CD1c-positive myeloid dendritic cell (primary cell): ENCODE measurements around the gene ANKRD6.

Source experiments
- DNase-seq: peaks from one replicate; pipeline ENCODE4 v3.0.0-alpha.2; 2016; ENCODE audit errors: extremely low spot score

Gene ANKRD6

DNA sequence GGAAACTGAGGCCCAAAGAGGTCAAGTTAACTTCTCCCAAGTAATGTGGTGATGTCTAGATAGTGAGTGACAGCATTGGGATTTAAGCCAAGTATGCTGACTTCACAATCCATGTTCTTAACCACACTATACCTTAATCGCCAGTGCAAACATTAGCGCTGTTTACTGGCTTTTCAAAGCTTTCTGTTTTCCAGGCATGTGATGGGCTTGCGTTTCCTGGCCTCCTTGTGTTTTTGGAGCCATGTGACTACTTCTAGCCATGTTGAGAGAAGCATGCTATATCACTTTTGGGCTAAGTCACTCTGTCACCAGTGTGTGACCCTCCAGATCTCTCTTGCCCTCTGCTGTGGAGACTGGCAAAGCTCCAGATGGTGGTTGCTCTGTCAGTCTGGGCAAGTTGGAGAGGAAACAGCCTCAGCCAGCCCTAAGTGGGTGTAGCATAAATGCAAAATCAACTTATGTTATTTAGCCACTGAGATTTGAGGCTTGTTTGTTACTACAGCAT, 76.9 kb downstream of the ANKRD6 start:
- no peak for DNase-seq

DNA sequence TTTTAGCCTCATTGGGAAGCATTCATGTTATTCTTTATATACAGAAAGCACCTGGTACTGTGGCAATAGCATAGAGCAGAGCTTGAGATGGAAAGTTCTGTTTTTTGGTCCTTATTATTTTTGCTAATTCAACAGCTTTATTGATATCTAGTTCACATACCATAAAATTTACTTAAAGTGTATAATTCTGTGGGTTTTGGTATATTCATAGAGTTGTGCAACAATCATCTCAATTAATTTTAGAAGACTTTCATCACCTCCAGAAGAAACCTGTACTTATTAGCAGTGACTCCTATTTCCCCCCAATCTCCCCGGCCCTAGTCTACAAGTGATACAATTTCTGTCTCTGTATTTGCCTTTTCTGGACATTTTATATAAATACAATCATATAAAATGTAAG, 77.4 kb downstream of the ANKRD6 start:
- no peak for DNase-seq

DNA sequence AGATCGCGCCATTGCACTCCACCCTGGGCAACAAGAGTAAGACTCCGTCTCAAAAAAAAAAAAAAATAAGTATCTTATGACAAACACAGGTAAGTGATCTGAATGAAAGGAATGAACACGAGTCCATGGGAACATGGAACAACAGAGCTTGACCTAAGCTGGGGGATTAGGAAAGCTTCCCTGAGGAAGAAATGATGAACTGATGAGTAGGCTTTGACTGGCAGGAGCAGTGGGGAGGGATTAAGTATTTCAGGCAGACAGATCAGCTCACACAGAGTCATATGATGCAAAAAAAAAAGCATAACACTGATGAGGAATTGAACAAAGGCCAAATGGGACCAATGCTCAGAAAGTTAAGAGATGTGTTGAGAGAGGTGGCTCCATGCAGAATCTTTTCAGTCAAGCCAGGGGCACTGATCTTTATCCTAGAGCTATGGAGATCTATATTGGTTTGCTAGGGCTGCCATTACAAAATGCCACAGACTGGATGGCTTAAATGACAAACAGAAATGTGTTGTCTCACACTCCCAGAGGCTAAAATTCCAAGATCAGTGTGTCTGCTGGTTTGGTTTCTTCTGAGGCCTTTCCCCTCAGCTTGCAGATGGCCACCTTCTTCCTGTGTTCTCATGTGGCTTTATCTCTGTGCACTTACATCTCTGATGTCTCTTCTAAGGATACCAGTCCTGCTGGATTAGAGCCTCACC, 85.6 kb downstream of the ANKRD6 start:
- no peak for DNase-seq

DNA sequence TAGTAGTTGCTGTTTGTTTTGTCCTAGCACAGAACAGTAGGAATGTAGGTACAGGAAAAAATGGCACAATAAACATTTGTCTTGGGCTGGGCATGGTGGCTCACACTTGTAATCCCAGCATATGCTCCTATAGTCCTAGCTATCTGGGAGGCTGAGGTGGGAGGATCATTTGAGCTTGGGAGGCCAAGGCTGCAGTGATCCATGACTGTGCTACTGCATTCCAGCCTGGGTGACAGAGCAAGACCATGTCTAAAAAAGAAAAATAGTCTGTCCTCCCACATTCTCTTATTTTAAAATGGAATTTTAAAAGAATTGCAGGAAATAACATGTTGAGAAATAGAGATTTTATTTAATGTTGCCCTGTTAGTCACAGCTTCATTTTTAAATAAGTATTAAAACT, 87.8 kb downstream of the ANKRD6 start:
- DNase-seq, result no peak

DNA sequence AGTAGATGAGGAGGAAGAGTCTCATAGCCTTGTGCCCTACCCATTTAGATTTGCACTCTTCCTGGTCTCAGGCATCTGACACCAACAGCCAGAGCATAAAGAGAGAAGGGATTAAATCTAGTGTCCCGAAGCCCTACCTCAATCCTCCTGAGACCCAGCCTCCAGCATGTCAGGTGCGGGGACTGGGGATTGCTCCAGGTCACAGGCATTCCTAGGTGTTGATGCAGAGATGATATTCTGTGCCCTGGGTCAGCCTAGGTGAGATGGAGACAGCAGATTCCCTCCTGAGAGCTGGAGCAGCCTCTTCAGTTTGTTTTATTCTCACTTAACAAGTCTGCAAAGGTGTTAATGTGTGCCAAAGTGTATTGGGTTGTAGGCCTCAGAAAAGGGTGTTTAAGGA, 89.8 kb downstream of the ANKRD6 start:
- DNase-seq, result no peak

DNA sequence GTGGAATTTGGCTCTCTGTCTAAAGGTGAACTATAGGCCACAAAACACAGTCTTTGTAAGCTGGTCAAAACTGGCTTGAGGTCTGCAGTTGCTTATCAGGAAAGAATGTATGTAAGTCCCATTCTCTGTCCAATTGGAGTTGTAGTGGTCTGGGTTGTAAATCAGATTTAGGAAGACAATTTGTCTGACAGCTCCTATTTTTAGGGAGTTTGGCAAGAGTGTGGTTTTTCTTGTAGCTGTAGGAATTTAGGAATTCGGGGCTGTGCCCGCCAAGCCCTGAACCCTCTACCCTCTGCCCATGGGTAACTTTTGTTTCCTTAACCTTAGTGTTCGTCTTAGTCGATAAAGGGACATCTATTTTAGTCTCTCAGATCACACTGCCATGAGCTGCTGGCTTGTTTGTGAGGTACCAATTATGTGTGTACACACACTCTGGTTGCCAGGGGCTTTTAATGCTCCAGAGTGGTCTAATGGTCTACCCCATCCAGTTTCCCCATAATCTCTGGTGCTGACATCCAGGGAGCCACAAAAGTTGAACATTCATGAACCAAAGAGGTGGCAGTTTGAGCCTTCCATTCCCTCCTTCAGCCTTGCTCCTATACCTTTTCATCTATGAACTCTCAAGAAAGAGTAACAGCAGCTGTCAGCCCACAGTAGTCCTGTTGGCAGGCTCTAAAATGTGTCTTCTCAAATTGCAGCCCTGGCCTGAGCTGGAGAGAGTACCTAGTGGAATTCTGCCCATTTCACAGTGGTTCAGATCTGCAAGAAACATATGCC, 93.0 kb downstream of the ANKRD6 start:
- DNase-seq, result no peak

DNA sequence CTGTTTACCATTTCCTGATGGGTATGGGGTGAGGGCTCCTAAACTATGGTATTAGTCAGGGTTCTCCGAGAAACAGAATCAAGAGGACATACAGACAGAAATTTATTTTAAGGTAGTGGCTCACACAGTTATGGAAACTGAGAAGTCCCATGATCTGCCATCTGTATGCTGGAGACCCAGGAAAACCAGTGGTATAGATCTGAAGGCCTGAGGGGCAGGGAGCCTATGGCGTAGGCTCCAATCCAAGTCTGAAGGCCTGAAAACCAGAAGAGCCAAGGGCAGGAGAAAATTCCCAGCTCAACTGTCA, 93.6 kb downstream of the ANKRD6 start:
- DNase-seq, result no peak

DNA sequence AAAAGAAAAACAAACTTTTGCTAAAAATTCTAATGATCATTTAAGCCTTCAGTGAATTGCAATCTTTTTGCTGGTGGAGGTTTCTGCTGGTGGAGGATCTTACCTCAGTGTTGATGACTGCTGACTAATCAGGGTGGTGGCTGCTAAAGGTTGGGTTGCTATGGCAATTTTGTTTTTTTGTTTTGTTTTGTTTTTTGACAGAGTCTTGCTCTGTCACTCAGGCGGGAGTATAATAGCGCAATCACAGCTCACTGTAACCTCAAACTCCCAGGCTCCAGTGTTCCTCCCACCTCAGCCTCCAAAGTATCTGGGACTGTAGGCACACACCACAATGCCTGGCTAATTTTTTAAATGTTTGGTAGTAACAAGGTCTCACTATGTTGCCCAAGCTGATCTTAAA, 94.7 kb downstream of the ANKRD6 start:
- DNase-seq, result peak; percentile 6

DNA sequence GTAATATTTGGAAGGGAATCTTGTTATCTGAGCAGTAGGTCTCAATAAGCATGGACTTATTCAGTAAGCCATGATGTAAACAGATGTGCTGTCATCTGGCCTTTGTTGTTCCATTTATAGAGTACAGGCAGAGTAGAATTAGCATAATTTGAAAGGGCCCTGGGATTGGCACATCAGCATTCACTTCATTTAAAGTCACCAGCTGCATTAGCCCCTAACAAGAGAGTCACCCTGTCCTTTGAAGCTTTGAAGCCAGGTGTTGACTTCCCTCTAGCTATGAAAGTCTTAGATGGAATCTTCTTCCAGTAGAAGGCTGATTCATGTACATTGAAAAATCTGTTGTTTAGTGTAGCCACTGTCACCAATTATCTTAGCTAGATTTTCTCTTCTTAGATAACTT, 95.9 kb downstream of the ANKRD6 start:
- DNase-seq, result no peak

DNA sequence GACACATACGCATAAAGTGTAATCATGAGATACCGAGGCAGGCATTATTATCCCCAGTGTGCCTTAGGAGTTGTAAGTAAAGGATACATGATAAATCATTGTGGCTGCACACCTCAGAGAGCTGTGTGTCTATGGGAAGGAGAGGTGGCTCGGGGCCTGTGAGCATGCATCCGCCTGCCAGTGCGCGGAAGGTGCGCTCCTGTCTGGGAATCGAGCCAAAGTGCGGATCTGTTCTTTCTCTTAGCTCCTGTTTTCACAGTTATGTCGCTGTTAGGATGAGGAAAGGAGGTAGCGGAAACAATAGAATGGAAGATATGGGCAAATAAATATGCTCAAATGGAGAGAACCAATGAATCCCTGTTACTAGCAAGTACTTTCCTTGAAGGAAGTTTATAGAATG, 98.0 kb downstream of the ANKRD6 start:
- no peak for DNase-seq

DNA sequence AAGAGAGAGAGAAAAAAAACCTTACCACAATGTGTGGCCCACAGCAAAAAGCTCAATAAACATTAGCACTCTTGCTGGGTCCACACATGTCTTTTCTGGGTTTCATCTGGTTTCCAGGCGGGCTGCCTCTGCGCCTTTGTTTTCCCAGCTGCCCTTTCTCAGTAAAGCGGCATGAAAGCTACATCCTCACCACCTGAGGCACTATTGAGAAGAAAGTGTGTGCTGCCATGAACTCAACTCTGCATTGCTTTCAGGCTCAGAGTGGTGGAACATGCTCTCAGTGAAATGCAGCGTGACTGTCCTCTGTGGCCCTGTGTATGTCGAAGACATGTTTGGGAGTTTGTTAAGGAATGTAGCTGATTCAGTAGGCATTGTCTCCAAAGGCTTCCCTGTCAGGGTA, 103.3 kb downstream of the ANKRD6 start:
- no peak for DNase-seq

DNA sequence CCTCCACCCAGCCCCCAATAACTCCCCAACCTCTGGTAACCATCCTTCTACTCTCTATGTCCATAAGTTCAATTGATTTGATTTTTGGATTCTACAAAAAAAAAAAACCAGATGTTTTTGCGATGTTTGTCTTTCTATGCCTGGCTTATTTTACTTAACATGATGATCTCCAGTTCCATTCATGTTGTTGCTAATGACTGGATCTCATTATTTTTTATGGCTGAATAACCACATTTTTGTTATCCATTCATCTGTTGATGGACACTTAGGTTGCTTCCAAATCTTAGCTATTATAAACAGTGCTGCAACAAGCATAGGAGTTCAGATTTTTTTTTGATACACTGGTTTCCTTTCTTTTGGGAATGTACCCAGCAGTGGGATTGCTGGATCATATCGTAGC, 106.8 kb downstream of the ANKRD6 start:
- no peak for DNase-seq

DNA sequence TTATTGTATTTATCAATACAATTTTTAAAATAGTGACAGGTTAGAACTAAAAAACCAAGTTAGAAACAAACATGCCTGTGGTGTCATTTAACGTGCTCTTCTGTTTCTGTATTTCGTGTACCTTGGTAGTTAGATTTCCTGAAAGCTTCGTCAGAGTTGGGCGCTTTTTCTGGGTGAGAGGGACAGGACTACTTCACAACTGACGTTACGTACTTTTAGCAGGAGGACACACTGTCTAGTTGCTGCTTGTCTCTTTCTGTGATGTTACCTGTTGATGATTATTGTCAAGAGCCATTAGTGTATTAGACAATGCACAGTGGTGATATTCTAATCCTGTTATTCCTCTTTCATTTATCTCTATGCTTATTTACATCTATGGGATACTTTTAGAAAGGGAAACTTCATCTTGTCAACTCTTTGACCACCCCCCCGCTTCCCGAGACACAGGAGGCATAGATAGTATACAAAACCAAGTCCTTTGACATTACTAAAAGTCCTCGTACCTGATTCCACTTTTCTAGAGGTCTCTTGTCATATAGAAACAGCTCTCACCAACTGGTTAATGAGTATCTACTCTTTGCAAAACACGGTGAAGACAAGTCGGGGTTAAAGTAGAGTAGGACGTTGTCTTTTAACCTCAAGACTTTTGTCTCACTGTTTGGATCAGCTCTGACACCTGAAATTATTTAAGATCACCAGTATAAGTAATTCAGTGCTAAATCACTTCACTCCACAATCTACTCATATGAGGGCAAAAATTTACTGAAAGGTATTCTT, 109.3 kb downstream of the ANKRD6 start:
- no peak for DNase-seq

DNA sequence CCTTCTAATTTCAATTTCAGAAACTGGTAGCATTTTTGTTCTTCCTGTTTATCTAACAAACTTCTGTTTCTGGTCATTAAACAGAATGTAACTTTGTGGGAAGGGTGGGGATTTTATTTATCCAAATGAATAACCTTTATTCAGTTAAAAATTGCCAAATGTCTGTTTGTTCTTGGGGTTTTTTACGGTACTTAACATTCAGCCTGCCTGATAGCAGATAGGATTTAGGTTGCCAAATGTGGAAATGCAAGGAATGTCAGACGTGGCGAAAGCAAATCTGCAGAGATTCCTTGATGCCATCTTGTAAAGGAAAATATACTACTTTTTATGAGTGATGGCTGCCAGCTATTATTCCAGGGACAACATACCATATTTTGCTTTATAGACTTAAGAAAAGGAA, 109.9 kb downstream of the ANKRD6 start:
- no peak for DNase-seq

DNA sequence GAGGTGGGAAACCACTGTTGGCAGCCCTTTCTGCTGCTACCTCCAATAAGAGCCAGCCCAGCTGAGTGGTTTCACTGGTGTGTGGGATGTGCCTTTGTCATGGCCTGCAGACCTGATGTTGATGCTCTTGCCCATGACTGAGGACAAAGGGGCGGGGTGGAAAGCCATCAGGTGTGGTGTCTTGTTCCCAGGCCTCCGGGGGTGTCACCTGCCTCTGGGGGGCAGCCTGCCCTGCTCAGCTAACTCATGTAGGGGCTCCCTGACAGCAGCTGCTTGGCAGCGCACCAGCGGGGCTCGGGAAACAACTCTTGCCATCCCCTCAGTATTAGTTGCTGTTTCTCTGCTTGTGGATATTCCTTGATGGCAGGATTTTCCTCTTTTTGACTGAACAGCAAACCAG, 114.3 kb downstream of the ANKRD6 start:
- no peak for DNase-seq

DNA sequence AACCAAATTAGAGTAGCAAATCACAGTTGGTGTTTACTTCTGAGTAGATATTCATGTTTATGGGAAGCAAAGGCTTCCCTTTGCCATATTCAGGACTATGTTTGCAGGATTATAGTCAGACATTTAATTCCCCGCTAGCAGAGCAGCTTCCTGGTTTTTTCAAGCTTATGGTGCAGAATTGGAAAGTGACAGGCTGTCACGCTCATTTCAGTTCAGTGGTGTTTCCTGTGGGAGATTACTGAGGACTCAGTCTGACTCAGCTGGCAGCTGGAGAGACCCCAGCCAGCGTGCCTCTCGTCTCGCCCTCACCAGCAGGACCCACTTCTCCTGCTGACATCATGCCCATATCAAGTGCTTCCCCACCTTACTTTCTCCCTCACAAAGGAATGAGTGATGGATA, 120.5 kb downstream of the ANKRD6 start:
- no peak for DNase-seq

DNA sequence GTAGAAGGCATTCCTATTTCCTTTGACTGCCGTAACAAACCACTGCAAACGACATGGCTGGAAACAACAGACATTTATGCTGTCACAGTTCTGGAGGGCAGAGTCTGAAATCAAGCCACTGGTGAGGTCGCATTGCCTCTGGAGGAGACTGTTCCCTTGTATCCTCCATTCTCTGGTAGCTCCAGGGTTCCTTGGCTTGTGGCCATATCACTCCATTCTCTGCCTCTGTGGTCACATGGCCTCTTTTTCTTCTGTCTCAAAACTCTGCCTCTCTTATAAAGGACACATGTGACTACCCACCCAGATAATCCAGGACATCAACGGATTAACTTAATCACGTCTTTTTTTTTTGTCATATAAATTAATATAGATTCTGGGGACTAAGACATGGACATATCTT, 121.2 kb downstream of the ANKRD6 start:
- DNase-seq, result no peak

DNA sequence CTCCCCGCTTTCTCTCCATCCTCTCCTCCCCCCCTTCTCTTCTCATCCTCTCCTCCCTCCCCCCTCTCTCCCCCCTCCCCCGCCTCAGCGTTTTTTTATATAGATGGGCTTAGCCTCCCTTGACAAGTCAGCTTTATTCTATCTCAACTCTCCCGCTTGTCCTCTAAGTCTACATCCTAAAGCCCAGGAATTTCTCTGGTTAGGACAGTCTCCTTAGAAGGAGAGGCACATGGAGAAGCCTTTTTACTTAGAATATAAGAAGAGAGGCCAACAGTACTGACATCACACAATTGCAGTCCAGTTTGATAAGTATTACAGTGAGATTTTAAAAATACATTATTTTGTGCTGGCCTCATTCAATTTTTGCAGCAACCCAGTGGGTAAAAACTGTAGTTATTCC, 122.1 kb downstream of the ANKRD6 start:
- no peak for DNase-seq

DNA sequence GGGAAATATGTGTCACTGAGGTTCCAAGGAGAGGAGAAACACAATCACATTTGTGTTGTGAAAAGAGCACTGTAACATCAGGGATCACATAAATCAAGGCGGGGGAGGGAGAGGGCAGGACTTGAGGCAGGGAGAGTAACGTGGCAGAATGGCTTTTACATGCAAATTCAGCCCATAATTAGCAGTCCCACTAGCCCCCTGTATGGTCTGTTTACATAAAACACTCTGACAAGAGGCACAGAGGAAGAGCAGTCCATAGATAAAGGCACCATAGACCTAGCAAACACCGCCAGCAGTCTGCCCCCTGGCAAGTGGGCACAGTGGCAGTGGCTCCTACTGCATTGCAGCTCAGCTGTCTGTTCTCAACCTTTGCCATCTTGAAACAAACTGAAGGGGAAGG, 122.9 kb downstream of the ANKRD6 start:
- no peak for DNase-seq

DNA sequence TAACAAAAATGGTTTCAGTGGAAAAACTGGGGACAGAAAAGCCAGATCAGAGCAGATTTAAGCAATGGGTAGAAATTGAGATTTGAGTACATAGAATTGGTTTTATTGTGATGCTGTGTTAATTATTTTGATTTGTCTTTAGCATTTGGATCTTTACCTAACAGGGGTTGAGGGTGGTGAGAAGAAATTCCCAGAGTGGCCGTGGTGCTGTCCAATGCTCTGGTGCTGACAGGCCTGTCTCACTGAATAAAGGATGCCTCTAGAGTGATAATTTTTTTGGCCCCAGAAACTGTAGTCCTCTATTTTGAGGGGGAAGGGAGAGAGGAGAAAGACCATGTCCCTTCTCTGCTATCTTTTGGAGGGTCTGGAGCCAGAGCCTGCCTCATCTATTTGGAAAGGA, 126.5 kb downstream of the ANKRD6 start:
- DNase-seq, result no peak

DNA sequence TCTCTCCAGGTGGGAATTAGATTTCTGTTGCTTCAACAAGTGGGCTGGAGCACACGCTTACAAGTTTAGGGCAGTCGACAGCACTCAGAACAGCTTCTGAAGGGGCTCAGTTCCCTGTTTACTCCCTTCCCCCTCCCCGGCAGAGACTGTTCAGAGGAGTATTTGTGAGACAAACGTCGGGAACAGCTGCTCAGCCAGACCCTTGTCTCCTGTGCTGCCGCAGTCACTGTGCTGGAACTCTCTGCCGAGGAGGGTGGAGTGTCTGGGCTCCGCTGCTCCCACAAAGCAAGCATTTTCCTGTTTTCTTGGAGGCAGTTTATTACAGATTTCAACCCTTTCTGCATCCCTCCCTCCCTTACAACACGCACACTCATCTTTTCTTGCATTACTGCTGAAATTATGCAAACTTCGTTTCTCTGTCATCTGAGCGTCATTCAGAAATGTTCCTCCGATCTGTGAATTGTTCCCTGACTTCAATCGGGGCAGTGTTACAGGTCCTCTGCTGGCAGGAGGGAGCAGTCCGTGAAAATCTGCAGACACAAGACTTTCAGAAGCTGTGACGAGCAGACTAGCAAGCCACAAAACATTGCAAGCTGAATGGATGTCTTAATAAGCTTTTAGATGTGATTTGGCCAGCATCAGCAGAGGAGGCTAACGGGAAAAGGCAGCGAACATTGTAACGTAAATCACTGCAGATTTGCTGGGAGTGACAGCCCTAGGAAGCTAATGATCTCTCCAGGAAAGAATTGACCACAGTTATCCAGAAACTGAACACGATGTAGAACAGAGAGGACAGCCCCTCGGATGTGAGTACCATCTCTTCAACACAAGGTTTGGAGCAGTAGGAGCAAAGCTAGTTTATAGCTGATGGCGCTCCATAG, 129.4 kb downstream of the ANKRD6 start:
- no peak for DNase-seq

DNA sequence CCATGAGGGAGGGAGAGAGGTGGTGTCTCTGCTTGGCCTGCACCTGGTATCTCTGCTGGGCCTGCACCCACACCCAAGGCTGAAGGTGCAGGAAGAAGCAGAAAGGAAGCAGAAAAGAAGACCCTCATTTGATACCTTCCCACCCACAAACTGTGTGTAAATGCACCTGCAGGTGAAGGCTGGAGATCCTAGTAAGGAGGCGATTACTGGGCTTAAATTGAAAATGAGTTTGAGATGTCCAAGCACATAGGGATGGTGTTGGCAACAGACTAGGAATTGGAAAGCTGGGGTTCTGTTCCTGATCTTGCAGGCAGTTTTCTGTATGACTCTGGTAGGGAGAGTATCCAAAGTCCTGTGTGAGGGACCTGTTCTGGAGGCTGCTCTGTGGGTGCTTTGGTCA, 130.9 kb downstream of the ANKRD6 start:
- DNase-seq, result no peak
